H9 (cell line): ENCODE results near the gene PLEK2. TPM values are rescaled to one million over a fixed set of nuclear protein-coding genes. Genes with fewer than 3 reads are reported as not detected.

Experiments
- DNase-seq: peaks from one replicate; pipeline ENCODE4 v3.0.0-alpha.2; 2017
- H2AFZ ChIP-seq: one replicate; pipeline ENCODE4 v1.6.1; 2013; ENCODE audit warnings: mild to moderate bottlenecking, low read length, control low read depth, moderate library complexity
- H2AK5ac ChIP-seq: 2 replicates; pipeline ENCODE4 v1.6.1; 2013; ENCODE audit warnings: low read length, control low read depth, mixed read lengths; ENCODE audit not compliant: insufficient read length
- H2BK120ac ChIP-seq: one replicate; pipeline ENCODE4 v1.6.1; 2013; ENCODE audit warnings: low read depth, mild to moderate bottlenecking, low read length, control low read depth, inconsistent platforms; ENCODE audit not compliant: poor library complexity, severe bottlenecking
- H2BK12ac ChIP-seq: 2 replicates; pipeline ENCODE4 v1.6.1; 2013; ENCODE audit warnings: low read length, control low read depth, mixed read lengths, low read depth; ENCODE audit not compliant: insufficient read length
- H2BK15ac ChIP-seq: 2 replicates; pipeline ENCODE4 v1.6.1; 2013; ENCODE audit warnings: low read depth, low read length, control low read depth
- H2BK20ac ChIP-seq: one replicate; pipeline ENCODE4 v1.6.1; 2013; ENCODE audit warnings: low read depth, mild to moderate bottlenecking, low read length, control low read depth, inconsistent platforms; ENCODE audit not compliant: poor library complexity, severe bottlenecking
- H2BK5ac ChIP-seq: 2 replicates; pipeline ENCODE4 v1.6.1; 2013; ENCODE audit warnings: low read length, control low read depth, mixed read lengths; ENCODE audit not compliant: insufficient read length
- H3K14ac ChIP-seq: 2 replicates; pipeline ENCODE4 v1.6.1; 2013; ENCODE audit warnings: low read length, control low read depth; ENCODE audit not compliant: insufficient read depth
- H3K18ac ChIP-seq: 2 replicates; pipeline ENCODE4 v1.6.1; 2013; ENCODE audit warnings: low read depth, mild to moderate bottlenecking, mixed read lengths, low read length, control low read depth; ENCODE audit not compliant: insufficient read length
- H3K23ac ChIP-seq: 2 replicates; pipeline ENCODE4 v1.6.1; 2013; ENCODE audit warnings: low read length, control low read depth, mixed read lengths, low read depth; ENCODE audit not compliant: insufficient read length
- H3K23me2 ChIP-seq: 2 replicates; pipeline ENCODE4 v1.6.1; 2013; ENCODE audit warnings: low read depth, mild to moderate bottlenecking, mixed read lengths, low read length, control low read depth; ENCODE audit not compliant: insufficient read length, poor library complexity, severe bottlenecking
- H3K27ac ChIP-seq: 2 replicates; pipeline ENCODE4 v1.5.1; 2013; ENCODE audit warnings: low read length, control low read depth, mixed read lengths, low read depth; ENCODE audit not compliant: insufficient read length
- H3K27me3 ChIP-seq: 2 replicates; pipeline ENCODE4 v1.6.1; 2013; ENCODE audit warnings: low read length, control low read depth, inconsistent platforms; ENCODE audit not compliant: insufficient read depth
- H3K4ac ChIP-seq: 2 replicates; pipeline ENCODE4 v1.6.1; 2013; ENCODE audit warnings: low read depth, mild to moderate bottlenecking, control low read depth, inconsistent platforms, low read length, moderate library complexity
- H3K4me1 ChIP-seq: 2 replicates; pipeline ENCODE4 v1.6.1; 2013; ENCODE audit warnings: low read length, control low read depth, inconsistent platforms; ENCODE audit not compliant: insufficient read depth
- H3K4me2 ChIP-seq: 2 replicates; pipeline ENCODE4 v1.6.1; 2013; ENCODE audit warnings: low read length, control low read depth, mixed read lengths; ENCODE audit not compliant: insufficient read length, insufficient read depth
- H3K56ac ChIP-seq: 2 replicates; pipeline ENCODE4 v1.6.1; 2013; ENCODE audit warnings: low read depth, mild to moderate bottlenecking, mixed read lengths, low read length, control low read depth; ENCODE audit not compliant: insufficient read length
- H3K79me1 ChIP-seq: 2 replicates; pipeline ENCODE4 v1.6.1; 2013; ENCODE audit warnings: low read depth, mild to moderate bottlenecking, moderate library complexity, low read length, control low read depth, inconsistent platforms; ENCODE audit not compliant: insufficient read depth, poor library complexity, severe bottlenecking
- H3K79me2 ChIP-seq: 2 replicates; pipeline ENCODE4 v1.6.1; 2013; ENCODE audit warnings: low read length, control low read depth, inconsistent platforms; ENCODE audit not compliant: insufficient read depth
- H3K9ac ChIP-seq: 2 replicates; pipeline ENCODE4 v1.6.1; 2013; ENCODE audit warnings: low read length, control low read depth, mixed read lengths; ENCODE audit not compliant: insufficient read length; ENCODE audit errors: extremely low read depth
- H3K9me3 ChIP-seq: one replicate; pipeline ENCODE4 v1.6.1; 2013; ENCODE audit warnings: low read depth, low read length, inconsistent platforms; ENCODE audit not compliant: control insufficient read depth
- H3T11ph ChIP-seq: one replicate; pipeline ENCODE4 v1.6.1; 2013; ENCODE audit warnings: mild to moderate bottlenecking, low read length, control low read depth, inconsistent platforms
- H4K20me1 ChIP-seq: one replicate; pipeline ENCODE4 v1.6.1; 2013; ENCODE audit not compliant: control insufficient read depth, insufficient read length, insufficient read depth
- H4K5ac ChIP-seq: 2 replicates; pipeline ENCODE4 v1.6.1; 2013; ENCODE audit warnings: low read depth, mild to moderate bottlenecking, mixed read lengths, low read length, control low read depth; ENCODE audit not compliant: insufficient read length
- H4K8ac ChIP-seq: replicated peaks from 2 replicates; pipeline ENCODE4 v1.6.1; 2013; ENCODE audit warnings: low read length, control low read depth, mixed read lengths, low read depth; ENCODE audit not compliant: insufficient read length
- H4K91ac ChIP-seq: 2 replicates; pipeline ENCODE4 v1.6.1; 2013; ENCODE audit warnings: low read depth, mild to moderate bottlenecking, moderate library complexity, mixed read lengths, low read length, control low read depth; ENCODE audit not compliant: insufficient read length
- H3K27ac Mint-ChIP-seq, 3 experiments: 2 replicates in 2 of 3; 3 replicates in 1 of 3; pipeline ENCODE4 v1.8.0; 2020 to 2021; ENCODE audit warnings: mixed read lengths in 3 of 3, mild to moderate bottlenecking in 1 of 3, moderate library complexity in 1 of 3
- H3K27me3 Mint-ChIP-seq: 2 replicates; pipeline ENCODE4 v1.8.0; 2021; ENCODE audit warnings: low read depth, mild to moderate bottlenecking, moderate library complexity, mixed read lengths
- H3K36me3 Mint-ChIP-seq, 3 experiments: 2 replicates in 2 of 3; 3 replicates in 1 of 3; pipeline ENCODE4 v1.8.0; 2020 to 2021; ENCODE audit warnings: low read depth in 3 of 3, mixed read lengths in 3 of 3; ENCODE audit not compliant: insufficient read depth in 1 of 3
- H3K4me1 Mint-ChIP-seq, 2 experiments: 2 replicates each; pipeline ENCODE4 v1.8.0; 2020; ENCODE audit warnings: mixed read lengths in 2 of 2
- H3K4me3 Mint-ChIP-seq, 2 experiments: 2 replicates in 1 of 2; 3 replicates in 1 of 2; pipeline ENCODE4 v1.8.0; 2020 to 2021; ENCODE audit warnings: mild to moderate bottlenecking in 2 of 2, mixed read lengths in 2 of 2, moderate library complexity in 1 of 2
- H3K9me3 Mint-ChIP-seq, 2 experiments: 2 replicates in 1 of 2; 3 replicates in 1 of 2; pipeline ENCODE4 v1.8.0; 2020; ENCODE audit warnings: mild to moderate bottlenecking in 2 of 2, mixed read lengths in 2 of 2, moderate library complexity in 1 of 2
- CTCF ChIP-seq: fragments of 200-600 bp; sonication (generic); conservative IDR thresholded peaks from 3 replicates; pipeline ENCODE4 v1.8.0; 2021; ENCODE audit warnings: antibody characterized with exemption, mild to moderate bottlenecking
- WGBS: extraction: QIAGEN DNeasy Blood & Tissue Kit; methylation state at CpG from one replicate; pipeline ENCODE4 v1.1.7; 2013; ENCODE audit warnings: missing lambda C conversion rate, low lambda C conversion rate, mixed read lengths; ENCODE audit not compliant: insufficient read length; ENCODE audit errors: extremely low coverage; 5-methylcytosine and 5-hydroxymethylcytosine counted together
- total RNA-seq: library from RNA; stranded (reverse); gene quantifications from 2 replicates; pipeline ENCODE4 v1.2.1, GENCODE V29; 2021

Gene PLEK2
- total RNA-seq, 1 experiment from 2014 or later, result not detected

DNA sequence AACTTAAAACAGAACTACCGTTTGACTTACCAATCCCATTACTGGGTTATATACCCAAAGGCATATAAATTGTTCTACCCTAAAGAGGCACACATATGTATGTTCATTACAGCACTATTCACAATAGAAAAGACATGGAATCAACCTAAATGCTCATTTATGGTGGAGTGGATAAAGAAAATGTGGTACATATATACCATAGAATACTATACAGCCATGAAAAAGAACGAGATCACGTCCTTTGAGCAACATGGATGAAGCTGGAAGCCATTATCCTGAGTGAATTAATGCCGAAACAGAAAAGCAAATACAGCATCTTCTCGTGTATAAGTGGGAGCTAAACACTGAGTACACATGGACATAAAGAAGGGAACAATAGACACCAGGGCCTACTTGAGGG lies 44.8 kb upstream of the PLEK2 start:
- H3K56ac ChIP-seq, result no peak overlapping the region
- no peak overlapping the region for H2BK12ac ChIP-seq
- Mint-ChIP-seq H3K27me3 (peaks cover 9% of the 10 kb centered on the region), H3K4me3 (no peak overlapping the region), H3K27ac (no peak overlapping the region), H3K4me1 (peaks cover 17 to 27% of the 10 kb centered on the region in 2 experiments), H3K36me3 (peaks cover under 1 to 1% (median under 1%) of the 10 kb centered on the region in 3 experiments; a peak in 5 of 7 replicates), H3K9me3 (peaks cover under 1 to 2% of the 10 kb centered on the region in 2 experiments; a peak in 3 of 5 replicates)
- no peaks in the 10 kb centered on the region for H3K23me2 ChIP-seq
- H4K8ac ChIP-seq, result no peak overlapping the region
- H3K23ac ChIP-seq, result no peak overlapping the region
- H3K18ac ChIP-seq, result no peak overlapping the region
- no peaks in the 10 kb centered on the region for H3K9me3 ChIP-seq
- H3K27ac ChIP-seq, result no peak overlapping the region
- H3T11ph ChIP-seq, result no peak overlapping the region
- H3K14ac ChIP-seq, result no peak overlapping the region
- no CpG with 5 or more reads among the region's 5 CpGs for WGBS
- no peak overlapping the region for H4K5ac ChIP-seq
- H3K4me1 ChIP-seq, result peaks cover 7% of the 10 kb centered on the region
- H4K91ac ChIP-seq, result no peak overlapping the region
- H2BK15ac ChIP-seq, result no peak overlapping the region
- no peak overlapping the region for H3K4me2 ChIP-seq
- no peak for DNase-seq
- no peaks in the 10 kb centered on the region for H3K27me3 ChIP-seq
- no peak for TF ChIP-seq CTCF
- no peak overlapping the region for H2BK20ac ChIP-seq
- H3K79me2 ChIP-seq, result no peaks in the 10 kb centered on the region
- no peak overlapping the region for H2AFZ ChIP-seq
- no peak overlapping the region for H2AK5ac ChIP-seq
- H4K20me1 ChIP-seq, result no peaks in the 10 kb centered on the region
- no peak overlapping the region for H3K9ac ChIP-seq
- no peak overlapping the region for H3K4ac ChIP-seq
- H2BK5ac ChIP-seq, result no peak overlapping the region
- H2BK120ac ChIP-seq, result no peak overlapping the region
- no peaks in the 10 kb centered on the region for H3K79me1 ChIP-seq
